K562 (cell line): ENCODE results near the gene TFPI2. TPM values are rescaled to one million over a fixed set of nuclear protein-coding genes. Genes with fewer than 3 reads are reported as not detected.
"Not testable (repeated sequence)": the region's sequence is repeated elsewhere in the genome, so short reads cannot be mapped to it uniquely, and the experiment has no call there.

ENCODE experiments used
- ATAC-seq: fragments of 200-7000 bp; cut with Tn5 transposase; 3 replicates; pipeline ENCODE4 v1.9.1; 2020; ENCODE audit warnings: moderate library complexity
- BruUV-seq: library from RNA; stranded (reverse); fragments of 400-500 nt; replicated peaks from 2 replicates; lab custom pipeline; 2021; lab: Mats Ljungman, UMichigan
- CTCF ChIA-PET: fragments of 300-600 bp; formaldehyde crosslinking; extraction: SDS; loops from one replicate; lab custom pipeline; 2021; ENCODE audit warnings: low intra/inter-chr PET ratio; lab: Yijun Ruan, JAX
- POLR2A ChIA-PET: fragments of 300-600, 350-650 bp; sonication (Branson Sonifier 250); formaldehyde crosslinking; extraction: SDS; loops from one replicate; lab custom pipeline; 2021; ENCODE audit warnings: antibody characterized with exemption, inconsistent platforms; lab: Yijun Ruan, JAX
- DNase-seq, 4 experiments: peaks; one replicate each; pipeline versions ENCODE4 v3.0.0 to v3.0.0-alpha.2; 2011 to 2018; ENCODE audit warnings: low spot score in 3 of 4, mixed read lengths in 3 of 4; ENCODE audit errors: extremely low read depth in 1 of 4
- FAIRE-seq: peaks from 2 replicates; lab custom pipeline; 2011; peaks lifted over from hg19 to GRCh38; lab: Jason Lieb, UNC
- H2AFZ ChIP-seq: 2 replicates; pipeline ENCODE4 v1.6.0; 2011; ENCODE audit warnings: low read depth, low read length, control low read depth, inconsistent platforms
- H3K27ac ChIP-seq: fragments of 200-600 bp; 3 replicates; pipeline ENCODE4 v1.8.0; 2011; ENCODE audit warnings: low read depth, mild to moderate bottlenecking, control low read depth, inconsistent platforms, low read length, moderate library complexity, mixed read lengths; ENCODE audit errors: extremely low read depth
- H3K27me3 ChIP-seq, 2 experiments: fragments of 300-600 bp in 1 of 2; 2 replicates in 1 of 2; 3 replicates in 1 of 2; pipeline versions ENCODE4 v1.6.0 to v1.8.0; 2011; ENCODE audit warnings: inconsistent platforms in 2 of 2, low read length in 2 of 2, mild to moderate bottlenecking in 1 of 2, mixed read lengths in 1 of 2, moderate library complexity in 1 of 2; ENCODE audit not compliant: control insufficient read depth in 2 of 2, insufficient read depth in 2 of 2
- H3K36me3 ChIP-seq: fragments of 300-600 bp; 3 replicates; pipeline ENCODE4 v1.8.0; 2011; ENCODE audit warnings: mild to moderate bottlenecking, low read length, inconsistent platforms; ENCODE audit not compliant: control insufficient read depth, insufficient read depth
- H3K4me1 ChIP-seq, 2 experiments: fragments of 200-600 bp in 1 of 2; replicated peaks in 1 of 2; 2 replicates in 1 of 2; 3 replicates in 1 of 2; pipeline versions ENCODE4 v1.5.1 to v1.8.0; 2011; ENCODE audit warnings: inconsistent platforms in 2 of 2, low read length in 2 of 2, mild to moderate bottlenecking in 1 of 2, mixed read lengths in 1 of 2, moderate library complexity in 1 of 2; ENCODE audit not compliant: control insufficient read depth in 2 of 2, insufficient read depth in 2 of 2
- H3K4me2 ChIP-seq: 2 replicates; pipeline ENCODE4 v1.6.1; 2011; ENCODE audit warnings: low read length, control low read depth, inconsistent platforms, mixed read lengths; ENCODE audit not compliant: insufficient read depth
- H3K4me3 ChIP-seq: fragments of 200-600 bp; sonication (generic), shearing (Covaris generic); 2 replicates; pipeline ENCODE4 v1.5.1; 2016; ENCODE audit warnings: control low read depth, inconsistent platforms
- H3K79me2 ChIP-seq: fragments of 200-600 bp; 3 replicates; pipeline ENCODE4 v1.8.0; 2011; ENCODE audit warnings: low read length, inconsistent platforms; ENCODE audit not compliant: control insufficient read depth, insufficient read depth
- H3K9ac ChIP-seq, 2 experiments: 2 replicates each; pipeline versions ENCODE4 v1.6.0 to v1.6.1; 2011; ENCODE audit warnings: low read depth in 2 of 2, low read length in 2 of 2, control low read depth in 1 of 2, inconsistent platforms in 1 of 2, mild to moderate bottlenecking in 1 of 2, mixed read lengths in 1 of 2; ENCODE audit not compliant: insufficient read depth in 1 of 2
- H3K9me1 ChIP-seq: one replicate; pipeline ENCODE4 v1.6.0; 2011; ENCODE audit warnings: inconsistent platforms, mild to moderate bottlenecking, low read length, moderate library complexity; ENCODE audit not compliant: control insufficient read depth, insufficient read depth
- H3K9me3 ChIP-seq: replicated peaks from 2 replicates; pipeline ENCODE4 v1.5.1; 2011; ENCODE audit warnings: low read depth, low read length, inconsistent platforms; ENCODE audit not compliant: control insufficient read depth, insufficient read depth
- H4K20me1 ChIP-seq: replicated peaks from 2 replicates; pipeline ENCODE4 v1.6.1; 2011; ENCODE audit warnings: low read length, inconsistent platforms, mixed read lengths; ENCODE audit not compliant: control insufficient read depth, insufficient read depth
- C11orf30 ChIP-seq: fragments of 450-650 bp; IDR thresholded peaks from 2 replicates; pipeline ENCODE4 v1.6.1; 2016; ENCODE audit warnings: low read depth, mild to moderate bottlenecking
- ZNF316 ChIP-seq: fragments of 450-650 bp; IDR thresholded peaks from 2 replicates; pipeline ENCODE4 v1.6.1; 2016
- WGBS: fragments of 100-300 bp; shearing (Covaris generic); methylation state at CpG from one replicate; pipeline ENCODE4 v1.1.6; 2016; ENCODE audit warnings: low coverage, mixed read lengths; ENCODE audit not compliant: insufficient coverage; ENCODE audit errors: missing lambda C conversion rate; 5-methylcytosine and 5-hydroxymethylcytosine counted together
- in situ Hi-C: fragments of 300-500 bp; cut with MboI; formaldehyde crosslinking; loops from 4 replicates; pipeline ENCODE4 v1.15.0; 2018; ENCODE audit warnings: inconsistent platforms, mixed read lengths
- intact Hi-C: fragments of 100-400 bp; cut with micrococcal nuclease; formaldehyde crosslinking; loops from 2 replicates; pipeline ENCODE4 v1.14.2; 2022
- polyA plus RNA-seq, 8 experiments: library from polyadenylated mRNA; depleted of rRNA in 4 of 8; stranded (reverse) in 5 of 8; unstranded in 3 of 8; fragments of >200 nt; fragmentation: Nextera tagmentation in 2 of 8; fragmentation: Illumina TruSeq in 1 of 8; extraction: Ambion mirVana in 2 of 8; extraction: Trizol in 1 of 8; gene quantifications; 2 replicates each; pipeline versions ENCODE4 v1.2.1 to v1.2.3, GENCODE V29; 2011 to 2014; ENCODE audit warnings: inconsistent platforms in 1 of 8, missing spikeins in 1 of 8
- total RNA-seq, 7 experiments: library from RNA; depleted of rRNA in 6 of 7; stranded (reverse); fragments of >200 nt in 6 of 7; fragmentation: Illumina TruSeq in 2 of 7; extraction: Trizol in 2 of 7; gene quantifications; 2 replicates each; pipeline versions ENCODE4 v1.2.1 to v1.2.3, GENCODE V29; 2011 to 2021; ENCODE audit warnings: low replicate concordance in 1 of 7

TFPI2 gene
- total and polyA plus RNA-seq, 9 of the 15 experiments (the other 6 are each of a cell fraction or from before 2014, with no cell fraction given): 0.07 to 0.25 (median 0.11) TPM; not detected in 4

DNA sequence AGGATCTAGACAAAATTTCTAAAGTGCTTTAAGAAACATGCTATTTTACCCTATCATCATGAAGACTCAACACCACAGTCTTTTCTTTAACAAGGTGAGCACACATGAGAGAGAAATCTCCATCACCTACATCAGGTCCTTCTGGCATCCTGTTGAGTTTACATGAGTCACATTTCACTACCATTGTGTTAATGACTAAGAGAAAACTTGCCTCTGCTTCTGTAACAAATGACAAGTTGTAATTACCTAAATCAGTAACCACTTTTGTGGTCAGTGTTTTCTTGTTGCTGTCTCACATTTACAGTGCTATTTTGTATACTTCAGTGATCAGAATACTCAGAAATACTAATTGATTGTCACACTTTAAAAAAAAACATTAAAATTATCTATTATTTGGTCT lies 25.3 kb upstream of the TFPI2 start:
- H4K20me1 ChIP-seq, H3K9me3 ChIP-seq, H3K27ac ChIP-seq, H3K9me1 ChIP-seq, H3K4me2 ChIP-seq, H3K9ac ChIP-seq, FAIRE-seq, H3K4me3 ChIP-seq, intact Hi-C loops, H2AFZ ChIP-seq, H3K4me1 ChIP-seq, ATAC-seq, H3K79me2 ChIP-seq, POLR2A ChIA-PET, CTCF ChIA-PET, BruUV-seq, in situ Hi-C loops, H3K27me3 ChIP-seq, DNase-seq, H3K36me3 ChIP-seq: not testable (repeated sequence)

DNA sequence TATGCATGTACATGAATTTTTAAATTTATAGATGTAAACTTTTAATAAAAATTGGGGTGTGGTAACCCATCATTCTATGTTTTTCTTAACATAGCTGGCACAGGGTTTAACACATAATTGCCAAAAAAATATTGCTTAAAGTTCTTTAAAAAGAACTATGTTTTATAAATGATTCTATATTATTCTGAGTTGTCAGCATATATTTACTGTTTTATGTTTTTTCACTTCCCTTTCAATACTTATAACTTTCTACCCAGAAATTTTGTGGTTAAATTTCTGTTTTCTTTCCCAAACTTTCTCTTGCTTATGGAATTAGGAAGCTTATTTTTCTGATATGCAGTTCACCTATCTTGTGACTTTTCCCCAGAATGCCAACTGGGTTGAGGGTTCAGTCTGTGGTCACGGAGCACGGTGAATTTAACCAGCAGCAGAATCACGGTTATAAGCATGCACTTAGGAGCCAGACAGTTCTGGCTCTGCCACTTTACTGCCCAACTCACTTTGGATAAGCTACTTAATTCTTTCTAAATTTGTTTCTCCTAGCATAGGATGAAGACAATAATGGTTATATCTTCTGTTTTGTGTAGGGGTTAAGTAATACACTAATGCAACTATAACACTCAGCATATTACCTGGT lies 24.8 kb upstream of the TFPI2 start:
- CTCF ChIA-PET, BruUV-seq: not testable (repeated sequence)

More for the DNA sequence above, 24.8 kb upstream of the TFPI2 start:
- H3K9ac ChIP-seq, H3K4me1 ChIP-seq, H3K27ac ChIP-seq, H2AFZ ChIP-seq, H4K20me1 ChIP-seq: not testable (repeated sequence)
- peak; percentile 74 for FAIRE-seq
- TF ChIP-seq C11orf30 (peak; percentile 28; the same call in 1 of the 2 replicates), ZNF316 (peak; percentile 73)
- TF ChIP-seq, all 486 proteins: peak for 2; not testable (repeated sequence) for 484
- H3K79me2 ChIP-seq, H3K9me3 ChIP-seq, H3K4me3 ChIP-seq, ATAC-seq, intact Hi-C loops, H3K27me3 ChIP-seq, DNase-seq, POLR2A ChIA-PET, in situ Hi-C loops, H3K9me1 ChIP-seq, H3K36me3 ChIP-seq, H3K4me2 ChIP-seq: not testable (repeated sequence)
- whole genome bisulfite sequencing: 0% methylated on average over 2 of the region's 3 CpGs
